ENCODE data around the gene CPSF4L.

Gene CPSF4L

GRCh38 chr17:73297934-73298861 is 36.5 kb upstream of the CPSF4L start (continued):
- peak; percentile 89 for TF ChIP-seq GLIS1 (tag by site-specific recombination; IDR thresholded peaks at IDR 0.05)
- no peak for TF ChIP-seq BCL11B (tag by site-specific recombination; IDR thresholded peaks at IDR 0.05; ENCODE audit: low read depth)
- no peak for TF ChIP-seq ZBTB20 (tag by site-specific recombination; IDR thresholded peaks at IDR 0.05)
- no peak for TF ChIP-seq ZNF214 (tag by site-specific recombination; IDR thresholded peaks at IDR 0.05; ENCODE audit: borderline replicate concordance)
- no peak for TF ChIP-seq ZNF621 (tag by site-specific recombination; IDR thresholded peaks at IDR 0.05)
- TF ChIP-seq ZNF311 (tag by site-specific recombination; IDR thresholded peaks at IDR 0.05; ENCODE audit: borderline replicate concordance), result no peak
- peak; percentile 24; the same call in 1 of the 2 replicates for TF ChIP-seq SCRT2 (tag by site-specific recombination; IDR thresholded peaks at IDR 0.05)
- no peak for TF ChIP-seq ZBTB21 (tag by site-specific recombination; IDR thresholded peaks at IDR 0.05)
- TF ChIP-seq ZIC2 (tag by site-specific recombination; IDR thresholded peaks at IDR 0.05), result peak; percentile 39
- TF ChIP-seq ZNF514 (tag by site-specific recombination; IDR thresholded peaks at IDR 0.05), result no peak
- no peak for TF ChIP-seq ZNF501 (tag by site-specific recombination; IDR thresholded peaks at IDR 0.05)
- no peak for TF ChIP-seq ZBTB11 (tag by site-specific recombination; conservative IDR thresholded peaks at IDR 0.05; ENCODE audit: low read depth)
- TF ChIP-seq ATF2 (tag by site-specific recombination; IDR thresholded peaks at IDR 0.05; ENCODE audit: low read depth), result no peak
- TF ChIP-seq ZNF692 (tag by site-specific recombination; IDR thresholded peaks at IDR 0.05), result no peak

GRCh38 chr17:73293480-73293911 is 31.8 kb upstream of the CPSF4L start:
- POLR2A ChIA-PET, result no interaction called here
- Histone ChIP-seq H3K36me3 (ENCODE audit: control insufficient read depth in 2 of 2, insufficient read depth in 1 of 2, low read length in 2 of 2) (peaks cover 0 to 3% of the 10 kb centered on the region in 2 experiments; a peak in 2 of 3 replicates), H3K4me3 (ENCODE audit: low read depth, low read length) (no peak overlapping the region), H3K9me3 (ENCODE audit: control insufficient read depth, insufficient read depth, low read depth, low read length) (no peaks in the 10 kb centered on the region), H3K4me1 (ENCODE audit: control insufficient read depth, insufficient read depth, low read length) (no peaks in the 10 kb centered on the region; the same call in 1 of the 2 replicates), H3K27ac (ENCODE audit: extremely low read depth, low read depth, low read length) (no peak overlapping the region)
- CTCF ChIA-PET, result interaction anchor here (0.6 to 1.4 kb wide), 2 partner anchors 9 to 15 kb away, joined by 3 to 4 read pairs; no protein-coding TSS in a partner anchor
- TF ChIP-seq AEBP2 (tag by site-specific recombination; IDR thresholded peaks at IDR 0.05; ENCODE audit: borderline replicate concordance) (no peak), ZNF433 (tag by site-specific recombination; IDR thresholded peaks at IDR 0.05; ENCODE audit: low read depth) (no peak), ZNF184 (tag by site-specific recombination; IDR thresholded peaks at IDR 0.05) (no peak), HOXA7 (CRISPR knock-in tag; IDR thresholded peaks at IDR 0.05; ENCODE audit: borderline replicate concordance) (no peak)
